ENCODE measurements around the gene MPHOSPH8.

- no peak for TF ChIP-seq CTCF (IDR thresholded peaks at IDR 0.05)
- no peak for TF ChIP-seq ZFX (IDR thresholded peaks at IDR 0.05; ENCODE audit: borderline replicate concordance)
Observed at GRCh38 chr13:19643652-19644051, 10.2 kb downstream of the MPHOSPH8 start.
